ENCODE measurements around the gene PLPPR4.
"Not testable (repeated sequence)": the region's sequence is repeated elsewhere in the genome, so short reads cannot be mapped to it uniquely, and the experiment has no call there.

DNA sequence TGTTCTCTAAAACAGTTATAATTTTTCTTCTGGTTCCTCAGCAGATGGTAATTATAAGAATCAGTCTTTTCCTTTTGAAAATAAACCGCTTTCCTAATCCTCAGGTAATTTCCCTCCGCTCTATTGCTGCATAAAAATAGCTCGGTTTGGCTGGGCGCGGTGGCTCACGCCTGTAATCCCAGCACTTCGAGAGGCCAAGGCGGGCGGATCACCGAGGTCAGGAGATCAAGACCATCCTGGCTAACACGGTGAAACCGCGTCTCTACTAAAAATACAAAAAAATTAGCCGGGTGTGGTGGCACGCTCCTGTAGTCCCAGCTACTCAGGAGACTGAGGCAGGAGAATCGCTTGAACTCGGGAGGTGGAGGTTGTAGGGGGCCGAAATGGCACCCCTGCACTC lies 19.2 kb downstream of the PLPPR4 start:
- not testable (repeated sequence) for TF ChIP-seq NFRKB (IDR thresholded peaks at IDR 0.05); HDGF (IDR thresholded peaks at IDR 0.05; ENCODE audit: borderline replicate concordance); FOXM1 (IDR thresholded peaks at IDR 0.05; ENCODE audit: borderline replicate concordance); SUZ12 (IDR thresholded peaks at IDR 0.05); L3MBTL2 (conservative IDR thresholded peaks at IDR 0.05); CTBP1 (IDR thresholded peaks at IDR 0.05; ENCODE audit: borderline replicate concordance); SP1 (IDR thresholded peaks at IDR 0.05); LEF1 (IDR thresholded peaks at IDR 0.05; ENCODE audit: borderline replicate concordance); FOXK2 (IDR thresholded peaks at IDR 0.05); ZNF384 (IDR thresholded peaks at IDR 0.05); TARDBP (IDR thresholded peaks at IDR 0.05); ELF4 (IDR thresholded peaks at IDR 0.05); BHLHE40 (IDR thresholded peaks at IDR 0.05; ENCODE audit: borderline replicate concordance)
- TF ChIP-seq, protein P1, sequence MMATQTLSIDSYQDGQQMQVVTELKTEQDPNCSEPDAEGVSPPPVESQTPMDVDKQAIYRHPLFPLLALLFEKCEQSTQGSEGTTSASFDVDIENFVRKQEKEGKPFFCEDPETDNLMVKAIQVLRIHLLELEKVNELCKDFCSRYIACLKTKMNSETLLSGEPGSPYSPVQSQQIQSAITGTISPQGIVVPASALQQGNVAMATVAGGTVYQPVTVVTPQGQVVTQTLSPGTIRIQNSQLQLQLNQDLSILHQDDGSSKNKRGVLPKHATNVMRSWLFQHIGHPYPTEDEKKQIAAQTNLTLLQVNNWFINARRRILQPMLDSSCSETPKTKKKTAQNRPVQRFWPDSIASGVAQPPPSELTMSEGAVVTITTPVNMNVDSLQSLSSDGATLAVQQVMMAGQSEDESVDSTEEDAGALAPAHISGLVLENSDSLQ (IDR thresholded peaks at IDR 0.05) = not testable (repeated sequence)

Data from HEK293T (cell line).